Activated T-cell treated with anti-CD3 and anti-CD28 coated beads for 48 hours (primary cell): ENCODE results near the gene TENM3.

Experiments
- DNase-seq: peaks from one replicate; pipeline ENCODE4 v3.0.0-alpha.2; 2020; ENCODE audit warnings: low read depth

TENM3 gene

GRCh38 chr4:182513587-182514291, 270.5 kb downstream of the TENM3 start:
- DNase-seq, result no peak

GRCh38 chr4:182518421-182518820, 275.2 kb downstream of the TENM3 start:
- no peak for DNase-seq

GRCh38 chr4:182519528-182519927, 276.3 kb downstream of the TENM3 start:
- no peak for DNase-seq

- no peak for DNase-seq
Measured at GRCh38 chr4:182521011-182521410, 277.8 kb downstream of the TENM3 start.

GRCh38 chr4:182528819-182529218, 285.6 kb downstream of the TENM3 start:
- DNase-seq, result no peak

GRCh38 chr4:182530451-182530850, 287.2 kb downstream of the TENM3 start:
- no peak for DNase-seq

GRCh38 chr4:182531555-182532162, 288.5 kb downstream of the TENM3 start:
- DNase-seq, result no peak

GRCh38 chr4:182532441-182532840, 289.2 kb downstream of the TENM3 start:
- no peak for DNase-seq

- no peak for DNase-seq
Measured at GRCh38 chr4:182533964-182534363, 290.8 kb downstream of the TENM3 start.

GRCh38 chr4:182536221-182536811, 293.1 kb downstream of the TENM3 start:
- no peak for DNase-seq

- no peak for DNase-seq
Measured at GRCh38 chr4:182537031-182537795, 294.0 kb downstream of the TENM3 start.

- no peak for DNase-seq
Measured at GRCh38 chr4:182538031-182538430, 294.8 kb downstream of the TENM3 start.

- DNase-seq, result no peak
Measured at GRCh38 chr4:182540496-182540895, 297.3 kb downstream of the TENM3 start.

GRCh38 chr4:182547435-182547834, 304.2 kb downstream of the TENM3 start:
- DNase-seq, result no peak

- no peak for DNase-seq
Measured at GRCh38 chr4:182548156-182548555, 305.0 kb downstream of the TENM3 start.

- DNase-seq, result no peak
Measured at GRCh38 chr4:182549356-182549755, 306.2 kb downstream of the TENM3 start.

- DNase-seq, result no peak
Measured at GRCh38 chr4:182552948-182553347, 309.7 kb downstream of the TENM3 start.

- DNase-seq, result no peak
Measured at GRCh38 chr4:182553653-182554052, 310.5 kb downstream of the TENM3 start.

- no peak for DNase-seq
Measured at GRCh38 chr4:182554736-182555135, 311.5 kb downstream of the TENM3 start.

- no peak for DNase-seq
Measured at GRCh38 chr4:182555997-182556418, 312.8 kb downstream of the TENM3 start.

GRCh38 chr4:182556580-182556979, 313.4 kb downstream of the TENM3 start:
- DNase-seq, result no peak

GRCh38 chr4:182560358-182560757, 317.2 kb downstream of the TENM3 start:
- no peak for DNase-seq

GRCh38 chr4:182562350-182562749, 319.1 kb downstream of the TENM3 start:
- DNase-seq, result no peak
